HG03060 (cell line): Measurements from ENCODE around the gene SLIT3.

Experiments
- ATAC-seq: cut with Tn5 transposase; IDR thresholded peaks from one replicate; pipeline ENCODE4 v1.9.1; 2021; ENCODE audit warnings: low read depth, moderate number of reproducible peaks; ENCODE audit not compliant: unreplicated experiment

SLIT3 gene

DNA sequence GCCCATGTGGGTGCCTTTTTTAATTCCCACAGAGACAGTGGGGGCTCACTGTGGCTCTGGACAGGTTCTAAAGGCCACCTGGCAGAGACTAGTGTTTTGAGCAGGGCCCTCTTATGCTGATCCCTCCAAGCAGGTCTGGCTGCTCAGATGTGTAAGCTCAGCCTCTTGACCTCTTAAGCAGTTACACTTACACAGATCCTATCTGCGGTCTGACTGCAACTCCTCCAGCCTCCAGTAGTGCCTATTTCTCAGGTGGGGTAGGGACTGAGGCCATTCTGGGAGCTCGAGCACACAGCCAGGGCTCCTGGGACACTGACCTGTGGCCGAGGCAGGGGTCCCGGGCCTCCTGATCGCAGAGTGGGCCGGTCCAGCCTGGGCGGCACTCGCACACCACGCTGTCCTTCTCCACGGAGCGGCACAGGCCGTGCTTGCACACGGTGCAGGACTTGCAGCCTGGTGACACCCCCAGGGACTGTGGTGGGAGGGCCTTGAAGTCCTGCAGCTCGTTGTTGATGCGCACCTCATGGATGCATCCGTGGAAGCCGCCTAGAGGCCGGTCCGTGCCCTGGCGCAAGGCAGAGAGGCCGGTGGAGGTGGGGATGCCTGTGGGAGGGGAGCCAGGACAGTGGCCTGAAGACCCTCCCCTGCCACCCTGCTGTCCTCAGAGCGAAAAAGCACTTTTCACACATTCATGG lies 629.9 kb downstream of the SLIT3 start:
- no peak for ATAC-seq

DNA sequence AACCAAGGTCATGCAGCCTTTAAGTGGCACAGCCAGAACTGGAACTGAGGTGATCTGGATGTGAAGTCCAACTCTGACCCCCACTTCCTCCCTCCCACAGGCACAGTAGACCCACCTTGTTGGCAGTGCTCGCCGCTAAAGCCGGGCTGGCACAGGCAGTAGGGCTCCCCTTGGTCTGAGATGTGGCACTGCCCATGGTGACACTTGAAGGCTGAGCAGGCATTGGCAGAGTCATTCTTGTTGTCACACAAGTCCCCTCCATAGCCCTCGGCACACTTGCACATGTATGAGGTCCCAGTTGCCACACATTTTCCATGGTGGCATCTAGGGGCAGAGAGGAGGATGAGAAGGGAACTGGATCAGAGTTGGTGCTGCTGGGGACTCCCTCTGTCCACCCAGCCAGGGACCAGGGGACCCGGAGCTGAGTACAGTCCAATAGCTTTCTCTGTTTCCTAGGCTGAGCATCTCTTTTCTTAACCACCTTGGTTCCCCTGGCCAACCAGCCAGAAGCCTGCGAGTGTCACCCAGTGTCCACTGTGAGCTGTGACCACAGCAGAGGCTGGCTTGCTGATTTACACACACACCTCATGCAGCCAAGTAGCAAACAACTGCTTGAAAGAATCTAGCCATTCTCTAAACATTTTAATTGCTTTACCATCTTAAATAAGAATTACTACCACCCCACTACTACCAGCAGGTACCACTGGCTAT lies 631.1 kb downstream of the SLIT3 start:
- ATAC-seq: no peak

DNA sequence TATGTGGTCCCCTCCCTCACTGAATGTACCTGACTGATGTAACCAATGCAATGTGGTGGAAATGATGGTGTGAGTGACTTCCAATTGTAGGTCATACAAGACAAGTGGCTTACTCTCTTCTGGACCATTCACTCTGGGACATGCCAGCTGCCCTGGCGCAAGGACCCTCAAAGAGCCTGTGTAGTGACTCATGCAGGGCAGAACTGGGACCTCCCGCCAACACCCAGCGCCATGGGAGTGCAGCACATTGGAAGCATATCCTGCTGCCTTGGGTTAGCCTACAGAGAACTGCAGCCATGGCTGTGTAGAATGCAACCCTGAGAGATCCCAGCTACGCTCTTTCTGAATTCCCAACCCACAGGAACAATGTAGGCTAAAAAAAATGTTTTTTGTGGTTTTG lies 631.8 kb downstream of the SLIT3 start:
- ATAC-seq: no peak

DNA sequence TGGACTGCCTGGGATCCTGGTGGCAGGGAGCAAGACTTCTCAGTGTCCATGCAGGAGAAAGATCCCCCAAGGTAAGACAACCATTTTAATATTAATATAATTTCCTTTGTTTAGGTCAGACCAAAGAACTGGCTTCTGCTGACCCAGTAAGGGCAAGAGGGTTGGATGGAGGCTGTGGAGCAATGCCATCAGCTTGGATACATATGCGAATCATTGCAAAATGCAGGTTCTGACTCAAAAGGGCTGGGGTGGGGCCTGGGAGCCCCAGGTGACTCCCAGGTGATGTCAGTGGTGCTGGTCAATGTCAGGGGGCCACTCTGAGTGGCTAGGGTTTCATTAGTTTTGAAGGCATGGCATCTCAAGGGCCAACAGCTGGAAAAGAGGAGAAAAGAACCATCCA lies 632.9 kb downstream of the SLIT3 start:
- ATAC-seq: no peak

DNA sequence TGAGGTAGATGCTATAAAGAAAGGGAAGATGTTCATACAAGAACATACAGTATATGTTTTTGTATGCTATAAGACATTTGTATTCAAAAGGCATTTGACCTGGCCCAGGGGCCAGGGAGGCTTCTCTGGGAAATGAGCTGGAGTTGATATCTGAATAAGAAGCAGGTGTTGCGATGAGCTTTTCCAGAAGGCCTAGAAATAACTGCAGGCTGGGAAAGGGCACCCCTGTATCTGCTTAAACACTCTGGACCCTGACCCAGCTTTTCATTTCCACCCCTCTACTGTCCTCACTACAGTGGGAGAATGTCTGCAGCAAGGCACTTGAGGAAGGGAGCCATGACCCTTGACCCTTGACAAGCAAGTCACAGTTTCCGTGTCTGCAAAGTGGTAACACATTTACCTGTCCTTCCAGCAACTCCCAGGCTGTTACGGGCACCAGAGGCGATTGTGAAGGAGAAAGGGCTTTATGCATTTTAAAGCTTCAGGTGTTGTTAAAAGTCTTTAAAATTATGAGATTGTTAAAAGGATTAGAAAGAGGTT lies 633.6 kb downstream of the SLIT3 start:
- ATAC-seq: no peak

DNA sequence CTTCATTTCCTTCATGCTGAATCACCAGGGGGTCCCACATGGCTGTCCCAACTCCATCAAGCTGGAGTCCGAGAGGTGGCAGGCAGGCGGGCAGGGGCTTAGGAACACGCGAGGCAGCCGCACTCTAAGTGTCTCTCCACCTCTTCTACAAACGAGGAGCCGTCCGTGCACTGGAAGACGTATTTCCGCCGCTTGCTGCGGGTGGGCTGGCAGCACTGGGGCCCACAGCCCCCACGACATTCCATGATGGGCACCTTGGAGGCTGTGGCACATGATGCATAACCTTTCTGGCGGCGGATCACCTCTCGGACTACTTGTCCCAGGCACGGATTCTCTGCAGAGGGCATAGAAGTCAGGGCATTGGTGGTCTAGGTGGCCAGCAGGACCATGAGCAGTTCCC lies 634.6 kb downstream of the SLIT3 start:
- ATAC-seq: no peak

DNA sequence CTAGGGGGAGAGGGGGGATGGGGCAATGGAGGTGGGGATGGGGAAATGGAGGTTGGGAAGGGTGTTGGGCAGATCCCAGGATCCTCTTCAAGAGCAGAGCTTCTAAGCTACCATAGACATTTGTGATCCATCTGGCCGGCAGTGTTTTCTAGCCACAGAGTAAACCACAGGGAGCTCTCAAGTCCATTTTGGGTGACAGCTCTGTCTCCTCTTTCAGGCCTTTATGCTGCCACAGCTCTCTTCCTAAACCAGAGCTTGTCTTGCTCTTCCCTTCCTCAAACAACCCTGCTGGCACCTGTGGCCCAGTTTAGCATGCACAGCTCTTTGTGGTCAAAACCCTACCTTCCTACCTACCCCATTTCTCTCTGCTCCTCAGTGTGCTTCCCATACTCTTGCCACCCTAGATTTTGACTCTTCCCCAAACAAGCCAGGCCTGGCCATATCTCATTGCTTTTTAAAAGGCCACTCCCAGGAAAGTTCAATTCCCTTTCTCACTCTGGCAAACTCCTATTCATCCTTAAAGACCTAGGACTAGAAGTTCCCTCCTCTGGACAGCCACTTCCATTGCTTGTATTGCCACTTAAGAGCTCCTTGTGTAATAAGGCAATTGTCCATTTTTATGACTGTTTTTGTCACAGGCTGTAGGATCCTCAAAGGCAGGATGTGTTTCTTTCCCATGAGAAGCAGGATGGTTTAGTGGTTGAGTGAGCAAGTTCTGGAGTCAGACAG lies 637.5 kb downstream of the SLIT3 start:
- no peak for ATAC-seq

DNA sequence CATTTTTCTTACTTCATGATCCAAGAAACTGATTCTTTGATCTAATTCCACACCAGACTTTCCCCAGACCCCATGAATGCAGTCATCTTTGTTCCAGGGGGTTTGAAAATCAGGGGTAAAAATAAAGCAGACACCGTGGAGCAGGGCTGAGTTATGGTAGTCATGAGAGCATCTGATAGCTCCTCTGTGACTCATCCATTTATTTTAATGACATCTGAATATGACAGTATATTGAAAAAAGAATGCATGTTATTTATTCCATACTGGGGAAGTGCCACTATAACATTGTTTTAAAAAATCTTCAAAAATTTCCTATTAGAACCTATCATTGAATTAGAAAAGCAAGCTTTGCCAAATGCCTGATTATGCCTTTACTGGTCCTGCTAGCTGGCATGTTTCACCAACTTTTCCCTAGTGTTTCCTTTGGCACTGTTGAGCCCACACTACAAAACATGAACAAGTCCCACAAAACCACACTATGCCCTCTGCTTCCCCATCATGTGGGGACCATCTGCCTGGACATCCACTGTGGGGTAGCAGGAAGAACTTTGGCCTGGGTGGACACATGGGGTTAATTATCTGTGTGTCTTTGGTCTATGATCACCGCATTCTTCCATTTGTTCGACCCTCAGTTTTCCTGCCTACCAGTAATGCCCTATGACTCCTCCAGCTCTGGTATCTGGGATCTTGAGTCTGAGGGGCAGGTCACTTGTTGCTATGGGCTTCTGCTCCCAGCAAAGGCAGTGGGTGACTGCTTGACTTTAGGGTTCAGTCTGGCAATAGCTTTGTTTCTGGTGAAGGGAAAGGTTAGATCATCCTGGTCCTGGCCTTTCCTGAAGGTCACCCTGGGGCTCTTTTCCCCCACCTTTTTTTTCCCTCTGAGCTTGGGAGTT lies 639.1 kb downstream of the SLIT3 start:
- no peak for ATAC-seq

DNA sequence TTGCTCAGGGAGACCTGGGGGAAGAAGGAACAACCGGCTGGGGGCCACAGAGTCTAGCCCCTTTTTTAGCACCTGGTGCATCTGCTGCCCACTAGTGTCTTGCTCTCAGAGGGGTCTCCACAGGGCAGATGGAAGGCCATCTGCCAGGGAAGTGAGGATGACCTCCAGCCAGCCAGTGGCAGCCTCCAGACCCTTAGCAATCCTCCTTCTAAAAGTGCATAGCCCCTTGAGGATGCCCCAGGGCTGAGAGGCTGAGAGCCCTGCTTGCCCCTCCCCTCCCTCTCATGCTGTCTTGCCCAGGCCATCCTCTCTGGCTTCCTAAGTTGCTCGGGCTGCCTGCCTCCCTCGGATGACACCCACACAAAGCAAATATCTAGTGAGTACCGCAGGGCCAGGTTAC lies 640.2 kb downstream of the SLIT3 start:
- ATAC-seq: no peak

DNA sequence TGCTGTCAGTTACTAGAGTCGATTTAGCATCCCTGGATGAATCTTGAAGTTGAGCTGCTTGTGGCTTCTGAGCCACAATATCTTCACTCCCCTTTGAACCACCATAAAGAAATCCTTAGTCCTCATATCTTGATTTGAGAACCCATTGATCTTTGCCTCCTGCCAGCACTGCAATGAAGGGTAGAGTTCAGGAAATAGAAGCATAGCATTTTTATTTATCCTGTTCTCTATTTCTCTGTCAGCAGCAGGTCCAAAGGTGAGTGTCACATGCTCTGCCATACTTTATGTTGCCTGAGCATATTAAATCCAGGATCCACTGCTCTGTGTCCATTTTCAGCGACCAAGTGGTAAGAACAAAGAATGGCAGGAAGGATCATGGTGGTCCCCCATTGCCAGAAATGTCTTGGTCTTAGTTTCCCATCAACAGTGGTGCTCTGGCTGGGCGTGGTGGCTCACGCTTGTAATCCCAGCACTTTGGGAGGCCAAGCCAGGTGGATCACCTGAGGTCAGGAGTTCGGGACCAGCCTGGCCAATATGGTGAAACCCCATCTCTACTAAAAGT lies 641.6 kb downstream of the SLIT3 start:
- no peak for ATAC-seq

DNA sequence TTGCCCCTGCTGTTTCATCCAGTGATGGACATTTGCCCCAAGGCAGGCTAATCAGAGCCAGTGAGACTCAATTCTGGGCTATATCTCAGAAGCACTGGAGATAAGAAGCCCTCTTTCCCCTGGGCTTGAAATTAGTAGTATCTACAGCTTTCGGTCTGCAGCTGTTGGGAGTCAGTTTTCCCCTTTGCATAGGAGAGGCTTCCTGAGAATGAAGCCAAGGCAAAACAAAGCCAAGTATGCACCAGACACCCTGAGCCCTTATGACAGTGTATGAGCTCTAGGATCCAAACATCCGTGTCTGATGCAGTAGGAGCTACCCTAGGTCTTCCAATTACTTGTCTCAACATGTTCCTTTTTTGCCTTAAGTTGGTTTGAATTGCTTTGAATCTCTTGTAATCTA lies 642.5 kb downstream of the SLIT3 start:
- ATAC-seq: no peak

DNA sequence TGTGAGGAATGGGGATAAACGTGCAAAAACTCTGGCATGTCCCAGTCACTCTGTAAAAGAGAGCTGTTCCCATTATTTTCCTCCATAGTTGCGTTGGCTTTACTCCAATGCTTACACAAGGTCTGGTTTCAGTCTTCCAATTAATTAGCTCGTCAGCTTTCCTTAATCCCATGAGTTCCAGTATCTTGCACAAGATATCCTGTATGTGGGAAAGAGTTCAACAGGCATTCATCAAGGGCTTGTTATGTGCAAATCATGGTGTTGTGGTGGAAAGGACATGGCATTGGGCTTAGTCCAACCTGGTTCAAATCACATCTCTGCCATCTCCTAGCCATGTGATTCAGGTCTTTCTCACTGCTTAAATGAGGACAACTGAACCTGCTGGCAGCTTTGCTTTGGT lies 644.3 kb downstream of the SLIT3 start:
- ATAC-seq: no peak

DNA sequence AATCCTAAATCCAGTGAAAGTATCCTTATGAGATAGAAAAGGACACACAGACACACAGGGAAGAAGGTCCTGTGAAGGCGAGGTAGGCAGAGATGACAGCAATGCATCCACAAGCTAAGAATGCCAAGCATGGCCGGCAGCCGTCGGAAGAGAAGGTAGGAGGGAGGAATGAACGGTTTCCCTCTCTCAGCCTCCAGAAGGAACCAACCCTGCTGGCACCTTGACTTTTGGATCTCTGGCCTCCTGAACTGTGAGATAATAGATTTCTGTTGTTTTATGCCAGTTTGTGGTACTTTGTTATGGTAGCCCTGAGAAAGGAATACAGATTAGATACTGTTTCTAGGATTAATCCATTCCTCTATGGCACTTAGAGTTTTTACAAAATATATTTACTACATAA lies 645.6 kb downstream of the SLIT3 start:
- no peak for ATAC-seq

DNA sequence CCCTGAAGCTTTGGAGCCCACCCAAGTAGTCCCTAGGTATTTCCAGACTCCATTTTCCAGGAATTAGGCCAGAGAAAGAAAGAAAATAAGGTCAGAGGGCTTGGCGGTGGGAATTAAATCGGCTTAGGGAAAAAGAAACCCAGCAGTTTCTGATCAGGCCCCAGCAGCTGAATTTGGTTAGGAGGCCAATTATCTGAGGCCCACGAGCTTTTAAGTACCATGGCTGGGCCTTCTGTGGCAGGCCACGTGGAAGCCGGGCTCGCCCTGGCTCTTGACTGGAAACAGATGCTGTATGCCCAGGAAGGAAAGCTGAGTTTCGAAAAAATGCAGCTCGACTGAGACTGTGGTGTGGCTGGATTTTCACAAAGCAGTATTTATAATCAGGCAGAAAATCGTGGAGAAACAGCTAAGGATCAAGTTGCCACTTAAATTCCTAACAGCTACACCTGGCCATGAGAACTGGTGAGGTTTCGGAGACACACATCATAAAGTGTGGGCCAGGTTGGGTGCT lies 646.7 kb downstream of the SLIT3 start:
- no peak for ATAC-seq

DNA sequence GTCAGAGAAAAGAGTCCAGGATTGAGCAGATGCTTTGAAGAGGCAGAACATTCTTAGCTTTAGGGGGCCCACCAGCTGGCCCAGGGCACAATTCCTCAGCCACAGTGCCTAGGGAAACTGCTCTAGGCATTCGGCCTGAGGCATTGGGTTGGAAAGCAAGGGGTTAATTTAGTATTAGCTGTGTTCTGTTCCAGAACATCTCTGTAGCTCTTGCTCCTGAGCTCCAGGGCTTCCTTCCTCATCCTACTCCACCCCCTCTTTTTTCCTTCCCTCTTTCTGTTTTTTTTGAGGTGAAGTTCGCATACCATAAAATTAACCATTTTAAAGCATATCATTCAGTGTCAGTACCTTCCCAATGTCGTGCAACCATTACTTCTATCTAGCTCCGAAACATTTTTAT lies 647.3 kb downstream of the SLIT3 start:
- ATAC-seq: no peak

DNA sequence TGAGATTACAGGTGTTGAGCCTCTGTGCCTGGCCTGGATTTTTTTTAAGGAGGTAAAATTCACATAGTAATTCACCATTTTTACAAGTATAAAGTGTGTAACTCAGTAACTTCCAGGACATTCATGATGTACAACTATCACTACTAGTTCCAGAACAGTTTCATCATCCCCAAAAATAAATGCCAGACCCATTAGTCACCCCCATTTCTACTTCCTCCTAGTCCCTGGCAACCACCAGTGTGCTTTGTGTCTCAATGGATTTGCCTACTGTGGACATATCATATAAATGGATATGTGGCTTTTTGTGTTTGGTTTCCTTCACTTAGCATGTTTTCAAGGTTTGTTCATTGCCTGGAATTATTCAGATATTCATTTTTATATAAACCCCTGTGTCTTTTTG lies 649.3 kb downstream of the SLIT3 start:
- no peak for ATAC-seq

DNA sequence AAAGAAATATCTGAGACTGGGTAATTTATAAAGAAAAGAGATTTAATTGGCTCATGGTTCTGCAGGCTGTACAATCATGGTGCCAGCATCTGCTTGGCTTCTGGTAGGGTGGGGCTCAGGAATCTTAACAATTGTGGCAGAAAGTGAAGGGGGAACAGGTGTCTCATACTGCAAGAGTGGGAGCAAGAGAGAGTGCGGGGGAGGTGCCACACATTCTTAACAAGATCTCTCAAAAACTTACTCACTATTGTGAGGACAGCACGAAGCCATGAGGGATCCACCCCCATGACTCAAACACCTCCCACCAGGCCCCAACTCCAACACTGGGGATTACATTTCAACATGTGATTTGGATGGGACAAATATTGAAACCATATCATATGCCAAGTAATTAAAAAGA lies 651.6 kb downstream of the SLIT3 start:
- no peak for ATAC-seq

DNA sequence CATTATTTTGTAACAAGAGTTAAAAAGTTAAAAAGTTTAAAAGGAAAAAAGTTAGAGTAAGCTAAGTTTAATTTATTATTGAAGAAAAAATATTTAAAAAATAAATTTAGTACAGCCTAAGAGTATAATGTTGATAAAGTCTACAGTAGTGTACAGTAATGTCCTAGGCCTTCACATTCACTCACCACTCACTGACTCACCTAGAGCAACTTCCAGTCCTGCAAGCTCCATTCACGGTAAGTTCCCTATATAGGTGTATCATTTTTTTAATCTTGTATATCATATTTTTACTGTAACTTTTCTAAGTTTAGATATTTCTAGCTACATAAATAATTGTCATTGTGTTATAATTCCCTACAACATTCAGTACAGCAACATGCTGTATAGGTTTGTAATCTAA lies 652.4 kb downstream of the SLIT3 start:
- ATAC-seq: no peak

DNA sequence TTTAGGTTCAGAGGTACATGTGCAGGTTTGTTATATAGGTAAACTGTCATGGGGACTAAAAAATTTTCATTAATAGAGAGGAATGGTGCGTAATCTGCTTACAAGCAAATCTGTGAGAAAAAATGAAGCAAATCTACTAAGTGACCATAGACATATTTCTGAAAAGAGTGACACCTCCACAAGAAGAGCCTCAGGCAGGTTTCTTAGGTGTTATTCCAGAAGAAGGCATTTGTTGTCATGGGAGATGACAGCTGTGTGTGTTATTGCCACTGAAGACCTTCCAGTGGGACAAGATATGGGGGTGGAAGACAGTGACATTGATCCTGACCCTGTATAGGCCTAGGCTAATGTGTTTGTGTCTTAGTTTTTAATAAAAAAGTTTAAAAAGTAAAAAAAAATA lies 652.9 kb downstream of the SLIT3 start:
- no peak for ATAC-seq

DNA sequence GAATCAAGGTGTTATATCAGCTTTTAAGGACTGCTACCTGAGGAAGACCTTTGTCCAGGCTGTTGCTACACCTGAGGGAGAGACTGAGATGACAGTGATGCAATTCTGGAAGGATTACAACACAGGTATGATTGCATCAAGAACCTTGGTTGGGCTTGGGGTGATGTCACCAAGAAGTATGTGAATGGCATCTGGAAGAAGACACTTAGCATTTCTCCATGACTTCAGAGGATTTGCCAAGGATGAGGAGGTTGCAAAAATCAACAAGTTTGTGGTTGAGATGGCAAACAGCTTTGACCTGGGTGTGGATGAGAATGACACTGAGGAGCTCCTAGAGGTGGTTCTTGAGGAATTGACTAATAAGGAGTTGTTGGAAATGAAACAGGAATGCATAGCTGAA lies 653.9 kb downstream of the SLIT3 start:
- no peak for ATAC-seq
